HPDE6-E6E7 (cell line): ENCODE measurements around the gene PHF12.

Experiments
- DNase-seq: peaks from one replicate; pipeline ENCODE4 v3.0.0; 2011; ENCODE audit warnings: missing footprints; ENCODE audit errors: extremely low spot score

PHF12 gene

GRCh38 chr17:28860363-28860808 is 90.9 kb downstream of the PHF12 start:
- DNase-seq, result no peak

- DNase-seq, result no peak
Observed at GRCh38 chr17:28858801-28859355, 92.4 kb downstream of the PHF12 start.

- DNase-seq, result no peak
Observed at GRCh38 chr17:28857905-28858800, 93.2 kb downstream of the PHF12 start.

GRCh38 chr17:28856028-28856574 is 95.2 kb downstream of the PHF12 start:
- no peak for DNase-seq

GRCh38 chr17:28855336-28855679 is 96.0 kb downstream of the PHF12 start:
- DNase-seq, result no peak
